ENCODE data around the gene TMEM123.

The TMEM123 gene

DNA sequence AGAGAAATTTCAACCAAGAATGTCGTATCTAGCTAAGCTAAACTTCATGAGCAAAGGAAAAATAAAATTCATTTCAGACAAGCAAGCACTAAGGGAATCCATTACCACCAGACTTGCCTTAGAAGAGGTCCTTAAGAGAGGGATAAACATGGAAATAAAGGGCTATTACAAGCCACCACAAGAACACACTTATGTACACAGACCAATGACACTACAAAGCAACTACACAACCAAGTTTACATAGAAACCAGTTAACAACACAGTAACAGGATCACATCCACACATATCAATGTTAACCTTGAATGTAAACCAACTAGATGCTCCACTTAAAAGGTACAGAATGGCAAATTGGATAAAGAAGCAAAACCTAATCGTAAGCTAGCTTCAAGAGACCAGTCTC lies 38.0 kb downstream of the TMEM123 start:
- TF ChIP-seq RAD21 (IDR thresholded peaks at IDR 0.05; ENCODE audit: low read depth) (no peak), ZBTB7A (IDR thresholded peaks at IDR 0.05; ENCODE audit: low read depth) (no peak), EP300 (IDR thresholded peaks at IDR 0.05; ENCODE audit: borderline replicate concordance) (no peak), CEBPB (IDR thresholded peaks at IDR 0.05) (no peak), FOXM1 (IDR thresholded peaks at IDR 0.05; ENCODE audit: borderline replicate concordance, low read depth) (no peak)
- TF ChIP-seq, protein P1, sequence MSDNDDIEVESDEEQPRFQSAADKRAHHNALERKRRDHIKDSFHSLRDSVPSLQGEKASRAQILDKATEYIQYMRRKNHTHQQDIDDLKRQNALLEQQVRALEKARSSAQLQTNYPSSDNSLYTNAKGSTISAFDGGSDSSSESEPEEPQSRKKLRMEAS (IDR thresholded peaks at IDR 0.05): no peak

DNA sequence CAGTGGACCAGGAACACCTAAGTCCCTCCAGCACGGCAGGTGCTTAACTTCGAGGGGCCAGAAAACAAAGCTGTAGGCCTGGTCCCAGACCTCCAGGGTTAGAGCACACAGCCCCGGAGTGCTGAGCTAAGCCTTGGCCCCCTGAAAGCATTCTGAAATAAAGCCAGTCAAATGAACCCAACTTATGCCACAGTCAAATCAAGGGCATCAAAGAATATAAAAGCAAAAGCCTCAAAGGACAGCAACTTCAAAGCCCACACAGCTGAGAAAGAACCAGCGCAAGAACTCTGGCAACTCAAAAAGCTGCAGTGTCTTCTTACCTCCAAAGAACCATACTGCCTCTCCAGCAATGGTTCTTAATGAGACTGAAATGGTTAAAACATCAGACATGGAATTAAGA lies 39.1 kb downstream of the TMEM123 start:
- TF ChIP-seq CREB1 (IDR thresholded peaks at IDR 0.05; ENCODE audit: low read depth): no peak
- TF ChIP-seq ZBTB7A (IDR thresholded peaks at IDR 0.05; ENCODE audit: low read depth): no peak

DNA sequence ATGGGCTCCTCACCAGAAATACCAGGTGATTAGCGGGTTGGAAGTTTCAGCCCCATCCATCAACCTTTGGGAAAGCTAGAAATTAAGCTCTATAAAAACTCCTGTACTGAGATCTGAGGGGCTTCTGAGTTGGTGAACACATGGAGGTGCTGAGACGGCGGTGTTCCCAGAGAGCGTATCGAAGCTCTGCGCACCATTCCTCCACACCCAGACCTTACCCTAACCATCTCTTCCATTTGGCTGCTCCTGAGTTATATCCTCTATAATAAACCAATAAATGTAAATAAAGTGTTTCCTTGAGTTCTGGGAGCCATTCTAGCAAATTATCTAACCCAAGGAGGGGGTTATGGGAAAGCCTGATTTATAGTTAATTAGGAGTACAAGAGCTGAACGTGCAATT lies 41.4 kb downstream of the TMEM123 start:
- TF ChIP-seq FOXM1 (IDR thresholded peaks at IDR 0.05; ENCODE audit: borderline replicate concordance, low read depth) (no peak), YY1 (IDR thresholded peaks at IDR 0.05; ENCODE audit: low read depth) (no peak)

DNA sequence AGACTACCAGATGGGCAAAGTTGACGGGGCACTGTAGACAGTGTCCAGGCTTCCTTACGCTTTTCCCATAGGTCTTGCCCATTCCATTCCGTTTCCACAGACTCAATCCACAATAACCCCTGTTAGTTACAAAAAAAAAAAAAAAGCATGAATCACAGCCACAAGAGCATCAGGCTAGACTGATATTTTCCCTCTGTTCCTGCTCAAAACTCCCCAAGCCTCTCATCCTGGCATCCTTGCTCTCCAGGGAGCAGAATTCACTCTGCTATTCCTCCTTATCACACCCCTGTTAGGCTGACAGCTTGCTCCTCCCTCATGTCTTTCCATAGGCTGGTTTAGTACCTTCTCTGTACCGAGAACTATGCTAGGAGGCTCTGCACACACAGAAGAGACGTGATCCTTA lies 42.2 kb downstream of the TMEM123 start:
- no peak for TF ChIP-seq TEAD4 (IDR thresholded peaks at IDR 0.05)
- no peak for TF ChIP-seq RAD21 (IDR thresholded peaks at IDR 0.05; ENCODE audit: low read depth)
- TF ChIP-seq, protein P2, sequence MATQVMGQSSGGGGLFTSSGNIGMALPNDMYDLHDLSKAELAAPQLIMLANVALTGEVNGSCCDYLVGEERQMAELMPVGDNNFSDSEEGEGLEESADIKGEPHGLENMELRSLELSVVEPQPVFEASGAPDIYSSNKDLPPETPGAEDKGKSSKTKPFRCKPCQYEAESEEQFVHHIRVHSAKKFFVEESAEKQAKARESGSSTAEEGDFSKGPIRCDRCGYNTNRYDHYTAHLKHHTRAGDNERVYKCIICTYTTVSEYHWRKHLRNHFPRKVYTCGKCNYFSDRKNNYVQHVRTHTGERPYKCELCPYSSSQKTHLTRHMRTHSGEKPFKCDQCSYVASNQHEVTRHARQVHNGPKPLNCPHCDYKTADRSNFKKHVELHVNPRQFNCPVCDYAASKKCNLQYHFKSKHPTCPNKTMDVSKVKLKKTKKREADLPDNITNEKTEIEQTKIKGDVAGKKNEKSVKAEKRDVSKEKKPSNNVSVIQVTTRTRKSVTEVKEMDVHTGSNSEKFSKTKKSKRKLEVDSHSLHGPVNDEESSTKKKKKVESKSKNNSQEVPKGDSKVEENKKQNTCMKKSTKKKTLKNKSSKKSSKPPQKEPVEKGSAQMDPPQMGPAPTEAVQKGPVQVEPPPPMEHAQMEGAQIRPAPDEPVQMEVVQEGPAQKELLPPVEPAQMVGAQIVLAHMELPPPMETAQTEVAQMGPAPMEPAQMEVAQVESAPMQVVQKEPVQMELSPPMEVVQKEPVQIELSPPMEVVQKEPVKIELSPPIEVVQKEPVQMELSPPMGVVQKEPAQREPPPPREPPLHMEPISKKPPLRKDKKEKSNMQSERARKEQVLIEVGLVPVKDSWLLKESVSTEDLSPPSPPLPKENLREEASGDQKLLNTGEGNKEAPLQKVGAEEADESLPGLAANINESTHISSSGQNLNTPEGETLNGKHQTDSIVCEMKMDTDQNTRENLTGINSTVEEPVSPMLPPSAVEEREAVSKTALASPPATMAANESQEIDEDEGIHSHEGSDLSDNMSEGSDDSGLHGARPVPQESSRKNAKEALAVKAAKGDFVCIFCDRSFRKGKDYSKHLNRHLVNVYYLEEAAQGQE (IDR thresholded peaks at IDR 0.05; ENCODE audit: low read depth): no peak
- TF ChIP-seq FOXM1 (IDR thresholded peaks at IDR 0.05; ENCODE audit: borderline replicate concordance, low read depth): no peak
- no peak for TF ChIP-seq CREB1 (IDR thresholded peaks at IDR 0.05; ENCODE audit: low read depth)
- TF ChIP-seq CEBPB (IDR thresholded peaks at IDR 0.05): no peak
- TF ChIP-seq EP300 (IDR thresholded peaks at IDR 0.05; ENCODE audit: borderline replicate concordance): no peak
- TF ChIP-seq, protein P1 (IDR thresholded peaks at IDR 0.05): no peak
- TF ChIP-seq ZBTB7A (IDR thresholded peaks at IDR 0.05; ENCODE audit: low read depth): no peak
- TF ChIP-seq TAF1 (IDR thresholded peaks at IDR 0.05; ENCODE audit: low read depth): no peak
- no peak for TF ChIP-seq NFIC (IDR thresholded peaks at IDR 0.05)
- TF ChIP-seq, protein P3, sequence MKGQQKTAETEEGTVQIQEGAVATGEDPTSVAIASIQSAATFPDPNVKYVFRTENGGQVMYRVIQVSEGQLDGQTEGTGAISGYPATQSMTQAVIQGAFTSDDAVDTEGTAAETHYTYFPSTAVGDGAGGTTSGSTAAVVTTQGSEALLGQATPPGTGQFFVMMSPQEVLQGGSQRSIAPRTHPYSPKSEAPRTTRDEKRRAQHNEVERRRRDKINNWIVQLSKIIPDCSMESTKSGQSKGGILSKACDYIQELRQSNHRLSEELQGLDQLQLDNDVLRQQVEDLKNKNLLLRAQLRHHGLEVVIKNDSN (IDR thresholded peaks at IDR 0.05): no peak
- TF ChIP-seq YY1 (IDR thresholded peaks at IDR 0.05; ENCODE audit: low read depth): no peak

DNA sequence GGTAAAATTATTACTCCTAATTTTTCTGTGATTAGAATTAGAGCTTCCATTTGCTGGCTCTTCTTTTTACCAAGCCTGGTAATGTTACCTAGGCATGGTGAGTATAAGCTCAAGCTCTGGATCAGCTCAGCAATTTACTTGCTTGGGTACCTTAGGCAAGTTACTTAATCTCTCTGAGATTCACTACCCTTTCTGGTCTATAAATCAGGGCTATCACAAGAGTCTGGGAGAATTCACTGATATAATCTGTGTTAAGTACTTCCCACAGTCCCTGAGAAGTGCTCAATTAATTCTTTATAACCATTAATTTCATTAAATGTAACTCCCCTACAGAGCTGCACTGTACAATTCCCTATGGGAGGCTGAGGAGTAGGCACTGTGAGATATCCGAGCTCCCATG lies 44.2 kb downstream of the TMEM123 start:
- TF ChIP-seq EP300 (IDR thresholded peaks at IDR 0.05; ENCODE audit: borderline replicate concordance) (no peak), CEBPB (IDR thresholded peaks at IDR 0.05) (no peak), ZBTB7A (IDR thresholded peaks at IDR 0.05; ENCODE audit: low read depth) (no peak), CREB1 (IDR thresholded peaks at IDR 0.05; ENCODE audit: low read depth) (no peak), EGR1 (IDR thresholded peaks at IDR 0.05) (no peak), RAD21 (IDR thresholded peaks at IDR 0.05; ENCODE audit: low read depth) (no peak), NFIC (IDR thresholded peaks at IDR 0.05) (no peak), YY1 (IDR thresholded peaks at IDR 0.05; ENCODE audit: low read depth) (no peak), TAF1 (IDR thresholded peaks at IDR 0.05; ENCODE audit: low read depth) (no peak), TCF12 (IDR thresholded peaks at IDR 0.05; ENCODE audit: low read depth) (no peak), TEAD4 (IDR thresholded peaks at IDR 0.05) (no peak), FOXM1 (IDR thresholded peaks at IDR 0.05; ENCODE audit: borderline replicate concordance, low read depth) (no peak)
- TF ChIP-seq, protein P2 (IDR thresholded peaks at IDR 0.05; ENCODE audit: low read depth): no peak
- TF ChIP-seq, protein P3 (IDR thresholded peaks at IDR 0.05): no peak
- TF ChIP-seq, protein P1 (IDR thresholded peaks at IDR 0.05): no peak

DNA sequence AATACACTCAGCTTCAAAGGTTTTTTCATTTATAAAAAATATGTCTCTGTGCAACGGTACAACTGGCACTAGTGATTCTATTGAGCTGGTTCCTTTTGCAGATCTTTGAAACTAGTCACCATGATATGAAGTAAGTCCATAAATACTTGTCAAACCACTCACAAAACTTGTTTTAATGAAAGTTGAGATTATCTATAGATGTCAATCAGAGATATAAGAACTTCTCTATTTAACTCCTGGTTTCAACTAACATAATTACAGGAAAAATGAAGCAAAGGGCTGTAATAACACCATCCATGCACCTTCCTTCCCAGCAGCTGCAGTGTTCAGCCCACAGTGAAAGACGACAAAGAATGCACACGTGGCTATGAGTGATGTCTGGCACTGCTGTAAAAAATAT lies 44.7 kb downstream of the TMEM123 start:
- TF ChIP-seq EGR1 (IDR thresholded peaks at IDR 0.05): no peak
- no peak for TF ChIP-seq EP300 (IDR thresholded peaks at IDR 0.05; ENCODE audit: borderline replicate concordance)

DNA sequence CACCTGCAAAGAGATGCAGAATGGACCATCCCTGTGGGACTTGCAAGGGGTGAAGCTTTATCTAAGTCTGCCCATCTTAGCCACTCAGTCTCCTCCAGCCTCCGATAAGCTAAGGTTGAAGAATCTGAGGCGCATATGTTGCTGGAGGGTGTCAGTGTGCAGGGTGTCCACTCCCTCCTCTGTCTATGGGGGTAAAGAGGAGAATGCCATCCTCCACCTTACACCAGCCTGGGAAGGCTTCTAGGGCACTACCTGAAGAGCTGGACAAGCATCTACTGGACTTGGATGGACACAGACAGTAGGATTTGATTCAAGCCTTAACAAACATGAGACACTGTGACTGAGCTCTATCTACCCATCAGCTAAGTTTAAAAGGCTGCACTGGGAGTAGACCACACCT lies 46.5 kb downstream of the TMEM123 start:
- no peak for TF ChIP-seq EP300 (IDR thresholded peaks at IDR 0.05; ENCODE audit: borderline replicate concordance)
- no peak for TF ChIP-seq FOXM1 (IDR thresholded peaks at IDR 0.05; ENCODE audit: borderline replicate concordance, low read depth)
- no peak for TF ChIP-seq TAF1 (IDR thresholded peaks at IDR 0.05; ENCODE audit: low read depth)
- TF ChIP-seq CEBPB (IDR thresholded peaks at IDR 0.05): no peak
- TF ChIP-seq RAD21 (IDR thresholded peaks at IDR 0.05; ENCODE audit: low read depth): no peak
- TF ChIP-seq ZBTB7A (IDR thresholded peaks at IDR 0.05; ENCODE audit: low read depth): no peak
- TF ChIP-seq, protein P3 (IDR thresholded peaks at IDR 0.05): no peak
- no peak for TF ChIP-seq NFIC (IDR thresholded peaks at IDR 0.05)
- no peak for TF ChIP-seq TCF12 (IDR thresholded peaks at IDR 0.05; ENCODE audit: low read depth)
- no peak for TF ChIP-seq YY1 (IDR thresholded peaks at IDR 0.05; ENCODE audit: low read depth)
- TF ChIP-seq, protein P1 (IDR thresholded peaks at IDR 0.05): no peak

Data from Ishikawa (cell line).